Effector memory CD4-positive, alpha-beta T cell (primary cell): Measurements from ENCODE around the gene CDK17.
"Not testable (repeated sequence)": the region's sequence is repeated elsewhere in the genome, so short reads cannot be mapped to it uniquely, and the experiment has no call there.

Source experiments
- DNase-seq, 3 donors: peaks; one replicate each; pipeline ENCODE4 v3.0.0-alpha.2; 2020
- H3K27ac ChIP-seq: 2 replicates; pipeline ENCODE4 v1.7.0; 2013; ENCODE audit warnings: mild to moderate bottlenecking, low read length, moderate library complexity; ENCODE audit not compliant: insufficient read depth, poor library complexity, severe bottlenecking
- H3K27me3 ChIP-seq: replicated peaks from 2 replicates; pipeline ENCODE4 v1.7.0; 2013; ENCODE audit warnings: mild to moderate bottlenecking, low read length; ENCODE audit not compliant: insufficient read depth, control insufficient read depth, poor library complexity, severe bottlenecking
- H3K36me3 ChIP-seq: 2 replicates; pipeline ENCODE4 v1.7.0; 2013; ENCODE audit warnings: mild to moderate bottlenecking, low read length, moderate library complexity; ENCODE audit not compliant: control insufficient read depth, insufficient read depth
- H3K4me1 ChIP-seq: 2 replicates; pipeline ENCODE4 v1.7.0; 2013; ENCODE audit warnings: low read length, mild to moderate bottlenecking; ENCODE audit not compliant: control insufficient read depth, insufficient read depth, poor library complexity, severe bottlenecking
- H3K4me3 ChIP-seq: 2 replicates; pipeline ENCODE4 v1.7.0; 2013; ENCODE audit warnings: low read length, low read depth, mild to moderate bottlenecking; ENCODE audit not compliant: insufficient read depth, poor library complexity, severe bottlenecking
- H3K9me3 ChIP-seq: 2 replicates; pipeline ENCODE4 v1.7.0; 2013; ENCODE audit warnings: mild to moderate bottlenecking, low read length, moderate library complexity; ENCODE audit not compliant: control insufficient read depth

Gene CDK17

DNA sequence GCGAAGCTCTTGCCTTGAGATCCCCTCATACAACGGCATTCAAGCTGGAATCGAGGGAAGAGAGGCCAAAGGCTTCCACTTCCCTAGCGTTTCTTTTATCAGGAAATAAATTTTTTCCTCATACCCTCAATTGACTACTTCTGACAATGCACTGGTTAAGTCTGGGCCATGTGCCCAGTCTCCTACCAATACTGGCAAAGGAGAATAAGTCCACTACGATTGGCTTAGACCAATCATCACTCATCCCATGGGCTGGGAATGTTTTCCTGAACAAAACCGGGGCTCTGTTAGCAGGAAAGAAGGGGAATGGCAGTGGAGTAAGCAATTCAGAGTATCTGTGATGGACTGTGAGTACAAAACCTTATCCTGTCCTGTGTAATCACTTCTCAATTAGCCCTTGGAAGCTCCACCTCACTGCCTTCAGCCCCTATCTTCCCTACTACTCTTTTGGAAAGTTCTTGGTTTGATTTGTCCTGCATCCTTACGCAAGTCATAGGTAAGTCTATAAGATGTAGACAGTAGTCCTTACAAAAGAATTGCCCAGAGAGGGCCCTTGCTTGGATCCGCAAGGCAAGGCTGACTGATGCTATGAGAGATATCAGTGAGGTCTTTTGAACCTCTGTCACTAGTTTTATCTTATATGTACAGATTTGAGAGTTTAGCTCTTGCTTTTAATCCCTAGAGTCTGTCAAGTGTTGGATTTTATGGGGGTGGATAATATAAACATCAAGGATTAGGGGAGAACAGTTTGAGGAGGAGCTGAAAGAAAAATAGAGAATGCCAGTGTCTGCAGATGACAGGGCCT is 36.3 kb upstream of the CDK17 start:
- no peak overlapping the region for H3K4me3 ChIP-seq
- H3K4me1 ChIP-seq: peaks cover 11% of the 10 kb centered on the region
- no peak for DNase-seq

GRCh38 chr12:96434107-96434506 is 33.9 kb upstream of the CDK17 start:
- Histone ChIP-seq H3K4me3 (no peak overlapping the region), H3K27me3 (no peaks in the 10 kb centered on the region), H3K4me1 (peaks cover 11% of the 10 kb centered on the region), H3K36me3 (no peaks in the 10 kb centered on the region), H3K27ac (peak overlapping the region; percentile 58), H3K9me3 (no peaks in the 10 kb centered on the region)
- peak; percentile 71 to 77 (median 72) for DNase-seq

More for the DNA sequence above, 36.3 kb upstream of the CDK17 start:
- Histone ChIP-seq H3K9me3 (no peaks in the 10 kb centered on the region), H3K27me3 (no peaks in the 10 kb centered on the region), H3K36me3 (no peaks in the 10 kb centered on the region), H3K27ac (no peak overlapping the region)

- H3K27ac ChIP-seq, H3K9me3 ChIP-seq, DNase-seq, H3K4me3 ChIP-seq, H3K36me3 ChIP-seq, H3K27me3 ChIP-seq: not testable (repeated sequence)
- peaks cover 11% of the 10 kb centered on the region for H3K4me1 ChIP-seq
These were observed 32.5 kb upstream of the CDK17 start for GRCh38 chr12:96432496-96433321.

GRCh38 chr12:96431067-96431466 is 30.8 kb upstream of the CDK17 start:
- DNase-seq: no peak
- Histone ChIP-seq H3K4me1 (peaks cover 11% of the 10 kb centered on the region), H3K4me3 (no peak overlapping the region), H3K27me3 (no peaks in the 10 kb centered on the region), H3K27ac (no peak overlapping the region), H3K36me3 (no peaks in the 10 kb centered on the region), H3K9me3 (no peaks in the 10 kb centered on the region)

DNA sequence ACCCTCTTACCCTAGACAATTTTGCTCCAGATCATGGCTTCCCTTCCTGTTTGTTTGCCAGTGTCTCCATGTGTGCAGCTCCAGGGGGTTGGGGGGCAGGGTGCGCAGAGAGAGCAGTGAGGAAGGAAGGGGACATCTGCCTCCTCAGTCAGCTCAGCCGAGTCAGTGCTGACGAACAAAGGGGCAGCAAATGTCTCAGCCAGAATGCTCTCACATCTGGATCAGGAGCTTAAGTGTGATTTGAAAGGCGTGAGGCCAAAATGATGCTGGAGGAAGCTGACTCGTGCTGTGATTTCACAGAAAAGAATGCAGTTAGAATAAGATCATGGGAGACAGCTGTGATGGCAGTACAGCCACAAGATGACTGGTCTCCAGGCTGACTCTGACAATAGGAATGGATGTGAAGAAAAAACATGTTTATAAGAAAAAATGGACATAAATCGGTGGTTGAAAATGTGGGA is 27.1 kb upstream of the CDK17 start:
- no peak for DNase-seq
- Histone ChIP-seq H3K36me3 (no peaks in the 10 kb centered on the region), H3K4me1 (no peaks in the 10 kb centered on the region), H3K9me3 (no peaks in the 10 kb centered on the region), H3K4me3 (no peak overlapping the region), H3K27me3 (no peaks in the 10 kb centered on the region), H3K27ac (no peak overlapping the region)

- Histone ChIP-seq H3K9me3 (no peaks in the 10 kb centered on the region), H3K4me3 (no peak overlapping the region), H3K27ac (no peak overlapping the region), H3K36me3 (no peaks in the 10 kb centered on the region), H3K4me1 (no peaks in the 10 kb centered on the region), H3K27me3 (no peaks in the 10 kb centered on the region)
- no peak for DNase-seq
These were observed 25.7 kb upstream of the CDK17 start for GRCh38 chr12:96425951-96426350.

GRCh38 chr12:96425321-96425720 is 25.1 kb upstream of the CDK17 start:
- no peaks in the 10 kb centered on the region for H3K4me1 ChIP-seq
- H3K9me3 ChIP-seq: no peaks in the 10 kb centered on the region
- H3K36me3 ChIP-seq: no peaks in the 10 kb centered on the region
- no peaks in the 10 kb centered on the region for H3K27me3 ChIP-seq
- H3K4me3 ChIP-seq: no peak overlapping the region
- H3K27ac ChIP-seq: no peak overlapping the region
- no peak for DNase-seq

GRCh38 chr12:96424601-96425000 is 24.4 kb upstream of the CDK17 start:
- H3K27ac ChIP-seq: no peak overlapping the region

DNA sequence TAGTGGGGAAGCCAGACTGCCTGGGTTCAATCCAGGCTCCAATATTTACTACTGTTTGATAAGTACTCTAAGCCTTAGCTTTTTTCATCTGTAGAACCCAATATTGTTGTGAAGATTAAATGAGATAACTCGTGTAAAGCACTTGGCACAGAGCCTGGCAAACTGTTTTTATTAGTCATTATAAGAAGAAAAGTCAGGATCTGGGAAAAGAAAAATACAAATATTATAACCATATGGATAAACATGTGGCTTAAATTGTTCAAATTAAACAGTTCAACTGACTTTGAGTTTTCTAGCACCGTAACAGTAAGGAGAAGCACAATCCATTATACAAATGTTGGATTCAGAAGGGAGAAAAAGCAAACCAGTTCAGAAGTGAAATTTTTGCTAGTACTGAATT is 22.0 kb upstream of the CDK17 start:
- no peaks in the 10 kb centered on the region for H3K27me3 ChIP-seq
- H3K4me1 ChIP-seq: no peaks in the 10 kb centered on the region
- no peaks in the 10 kb centered on the region for H3K36me3 ChIP-seq
- no peak for DNase-seq
- no peaks in the 10 kb centered on the region for H3K9me3 ChIP-seq
- no peak overlapping the region for H3K4me3 ChIP-seq
- H3K27ac ChIP-seq: no peak overlapping the region

More at GRCh38 chr12:96424601-96425000, 24.4 kb upstream of the CDK17 start:
- Histone ChIP-seq H3K4me1 (no peaks in the 10 kb centered on the region), H3K9me3 (no peaks in the 10 kb centered on the region), H3K36me3 (no peaks in the 10 kb centered on the region), H3K4me3 (no peak overlapping the region), H3K27me3 (no peaks in the 10 kb centered on the region)
- DNase-seq: no peak

DNA sequence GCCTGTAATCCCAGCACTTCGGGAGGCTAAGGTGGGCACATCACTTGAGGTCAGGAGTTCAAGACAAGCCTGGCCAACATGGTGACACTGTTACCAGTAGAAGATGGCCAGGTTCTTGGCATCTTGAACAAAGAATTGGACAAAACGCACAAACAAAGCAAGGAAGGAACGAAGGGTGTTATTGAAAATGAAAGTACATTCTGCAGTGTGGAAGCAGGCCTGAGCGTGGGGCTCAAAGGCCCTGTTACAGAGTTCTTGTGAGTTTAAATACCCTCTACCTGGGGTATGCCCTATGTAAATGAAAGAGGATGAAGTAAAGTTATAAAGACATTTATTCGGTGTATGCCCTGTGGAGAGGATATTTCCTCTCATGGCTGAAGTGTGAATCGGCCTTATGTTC is 20.8 kb upstream of the CDK17 start:
- H3K27ac ChIP-seq: no peak overlapping the region
- peak overlapping the region; percentile 14 for H3K4me3 ChIP-seq
- H3K9me3 ChIP-seq: no peaks in the 10 kb centered on the region
- H3K4me1 ChIP-seq: no peaks in the 10 kb centered on the region
- no peak for DNase-seq
- no peaks in the 10 kb centered on the region for H3K27me3 ChIP-seq
- no peaks in the 10 kb centered on the region for H3K36me3 ChIP-seq
